K562 (cell line): ENCODE measurements around the gene SMIM36. TPM values are rescaled to one million over a fixed set of nuclear protein-coding genes. Genes with fewer than 3 reads are reported as not detected.

Experiments
- ARID1B ChIP-seq: fragments of 450-650 bp; IDR thresholded peaks from 2 replicates; pipeline ENCODE4 v1.6.1; 2016; ENCODE audit warnings: antibody characterized with exemption, mild to moderate bottlenecking, inconsistent platforms
- ARNT ChIP-seq, 2 experiments: fragments of 450-650 bp; IDR thresholded peaks; 2 replicates each; pipeline ENCODE4 v1.6.1; 2016; ENCODE audit warnings: mild to moderate bottlenecking in 1 of 2
- E2F4 ChIP-seq: sonication (generic); formaldehyde crosslinking; IDR thresholded peaks from 2 replicates; pipeline ENCODE4 v1.8.0; 2022; ENCODE audit warnings: mild to moderate bottlenecking, low read depth, missing genetic modification reagents
- ELK1 ChIP-seq: sonication (generic); formaldehyde crosslinking; IDR thresholded peaks from 2 replicates; pipeline ENCODE4 v1.8.1; 2022; ENCODE audit warnings: missing genetic modification reagents
- HDAC3 ChIP-seq: fragments of 450-650 bp; IDR thresholded peaks from 2 replicates; pipeline ENCODE4 v1.6.1; 2018; ENCODE audit warnings: borderline replicate concordance, mild to moderate bottlenecking, moderate library complexity; ENCODE audit not compliant: partially characterized antibody
- SFPQ ChIP-seq: fragments of 200-400 bp; formaldehyde crosslinking; IDR thresholded peaks from 2 replicates; pipeline ENCODE4 v1.6.1; 2017; ENCODE audit warnings: mild to moderate bottlenecking, low read depth, low read length, moderate library complexity
- SMARCA4 ChIP-seq: fragments of 450-650 bp; IDR thresholded peaks from 2 replicates; pipeline ENCODE4 v1.6.1; 2016
- STAG1 ChIP-seq: sonication (generic); formaldehyde crosslinking; IDR thresholded peaks from 2 replicates; pipeline ENCODE4 v1.5.0; 2020; ENCODE audit warnings: missing genetic modification reagents, borderline replicate concordance
- XRCC3 ChIP-seq: fragments of 450-650 bp; IDR thresholded peaks from 2 replicates; pipeline ENCODE4 v1.6.1; 2017; ENCODE audit warnings: mild to moderate bottlenecking, moderate library complexity
- ZBTB40 ChIP-seq, 2 experiments: fragments of 450-650 bp in 1 of 2; sonication (generic) in 1 of 2; formaldehyde crosslinking in 1 of 2; IDR thresholded peaks; 2 replicates each; pipeline versions ENCODE4 v1.7.1 to v1.9.0; 2016 to 2022; ENCODE audit warnings: inconsistent platforms in 1 of 2, mild to moderate bottlenecking in 1 of 2, missing genetic modification reagents in 1 of 2
- ZFPM2 ChIP-seq: fragments of 250-450 bp; sonication (Bioruptor Pico); IDR thresholded peaks from 2 replicates; pipeline ENCODE4 v1.5.1; 2022; ENCODE audit warnings: mild to moderate bottlenecking
- ZNF384 ChIP-seq: IDR thresholded peaks from 2 replicates; pipeline ENCODE4 v1.6.1; 2012; ENCODE audit warnings: low read depth, low read length, improper control_type of control experiment
- ZNF431 ChIP-seq: sonication (generic); formaldehyde crosslinking; IDR thresholded peaks from 2 replicates; pipeline ENCODE4 v1.8.0; 2022; ENCODE audit warnings: mild to moderate bottlenecking, missing genetic modification reagents
- polyA plus RNA-seq, 8 experiments: library from polyadenylated mRNA; depleted of rRNA in 4 of 8; stranded (reverse) in 5 of 8; unstranded in 3 of 8; fragments of >200 nt; fragmentation: Nextera tagmentation in 2 of 8; fragmentation: Illumina TruSeq in 1 of 8; extraction: Ambion mirVana in 2 of 8; extraction: Trizol in 1 of 8; gene quantifications; 2 replicates each; pipeline versions ENCODE4 v1.2.1 to v1.2.3, GENCODE V29; 2011 to 2014; ENCODE audit warnings: inconsistent platforms in 1 of 8, missing spikeins in 1 of 8
- total RNA-seq, 7 experiments: library from RNA; depleted of rRNA in 6 of 7; stranded (reverse); fragments of >200 nt in 6 of 7; fragmentation: Illumina TruSeq in 2 of 7; extraction: Trizol in 2 of 7; gene quantifications; 2 replicates each; pipeline versions ENCODE4 v1.2.1 to v1.2.3, GENCODE V29; 2011 to 2021; ENCODE audit warnings: low replicate concordance in 1 of 7

Gene SMIM36
- total and polyA plus RNA-seq, 9 of the 15 experiments (the other 6 are each of a cell fraction or from before 2014, with no cell fraction given): not detected

DNA sequence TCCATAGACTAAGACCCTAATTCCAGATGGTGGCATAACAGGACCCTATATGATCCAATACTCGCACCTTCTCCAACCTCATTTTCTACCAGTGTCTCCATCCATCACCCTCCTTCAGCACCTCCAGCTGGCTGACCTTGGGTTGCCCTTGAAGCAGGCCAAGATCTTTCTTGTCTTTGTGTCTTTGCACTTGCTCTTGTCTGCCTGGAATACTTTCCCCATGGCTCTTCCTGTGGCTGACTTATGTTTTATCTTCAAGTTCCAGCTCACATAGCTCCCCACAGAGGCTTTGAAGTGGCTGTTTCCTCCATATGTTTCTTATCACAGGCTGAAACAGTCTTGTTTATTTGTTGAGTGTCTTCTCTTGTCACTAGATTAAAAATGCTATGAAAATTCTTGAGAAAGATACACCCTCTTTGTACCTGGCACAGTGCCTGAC lies 60.0 kb downstream of the SMIM36 start (continued):
- no peak for TF ChIP-seq E2F4
- TF ChIP-seq ZNF384: no peak
- TF ChIP-seq ZBTB40 (IDR thresholded peaks at IDR 0.05): peak; percentile 77
- no peak for TF ChIP-seq ZBTB40 (CRISPR knock-in tag; IDR thresholded peaks at IDR 0.05)
- TF ChIP-seq STAG1 (CRISPR knock-in tag): no peak
- no peak for TF ChIP-seq XRCC3
- peak; percentile 93 to 96 for TF ChIP-seq ARNT (IDR thresholded peaks at IDR 0.05)
- TF ChIP-seq SMARCA4: peak; percentile 98
- TF ChIP-seq SFPQ: no peak
- peak; percentile 98 for TF ChIP-seq ARID1B
- TF ChIP-seq ZNF431 (CRISPR knock-in tag): no peak
- no peak for TF ChIP-seq ZFPM2 (CRISPR knock-in tag)
- peak; percentile 90 for TF ChIP-seq HDAC3
- no peak for TF ChIP-seq ELK1 (CRISPR knock-in tag)
